ENCODE data around the gene GRK1. TPM values are rescaled to one million over a fixed set of nuclear protein-coding genes. Genes with fewer than 3 reads are reported as not detected.
"Not testable (repeated sequence)": the region's sequence is repeated elsewhere in the genome, so short reads cannot be mapped to it uniquely, and the experiment has no call there.

GRK1 gene
- total RNA-seq, 1 donor from 2014 or later = not detected

DNA sequence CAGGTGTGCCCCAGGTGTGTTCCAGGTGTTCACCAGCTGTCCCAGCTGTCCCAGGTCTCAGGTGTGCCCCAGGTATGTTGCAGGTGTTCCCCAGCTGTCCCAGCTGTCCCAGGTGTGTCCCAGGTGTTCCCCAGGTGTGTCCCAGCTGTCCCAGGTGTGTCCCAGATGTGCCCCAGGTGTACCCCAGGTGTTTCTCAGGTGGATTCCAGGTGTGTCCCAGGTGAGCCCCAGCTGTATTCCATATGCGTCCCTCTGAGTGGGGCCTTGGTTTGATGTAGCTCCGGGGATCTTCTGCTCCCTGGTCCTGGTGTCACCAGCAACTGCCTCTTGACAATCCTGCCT is 719 bp upstream of the GRK1 start:
- DNase-seq = no peak

DNA sequence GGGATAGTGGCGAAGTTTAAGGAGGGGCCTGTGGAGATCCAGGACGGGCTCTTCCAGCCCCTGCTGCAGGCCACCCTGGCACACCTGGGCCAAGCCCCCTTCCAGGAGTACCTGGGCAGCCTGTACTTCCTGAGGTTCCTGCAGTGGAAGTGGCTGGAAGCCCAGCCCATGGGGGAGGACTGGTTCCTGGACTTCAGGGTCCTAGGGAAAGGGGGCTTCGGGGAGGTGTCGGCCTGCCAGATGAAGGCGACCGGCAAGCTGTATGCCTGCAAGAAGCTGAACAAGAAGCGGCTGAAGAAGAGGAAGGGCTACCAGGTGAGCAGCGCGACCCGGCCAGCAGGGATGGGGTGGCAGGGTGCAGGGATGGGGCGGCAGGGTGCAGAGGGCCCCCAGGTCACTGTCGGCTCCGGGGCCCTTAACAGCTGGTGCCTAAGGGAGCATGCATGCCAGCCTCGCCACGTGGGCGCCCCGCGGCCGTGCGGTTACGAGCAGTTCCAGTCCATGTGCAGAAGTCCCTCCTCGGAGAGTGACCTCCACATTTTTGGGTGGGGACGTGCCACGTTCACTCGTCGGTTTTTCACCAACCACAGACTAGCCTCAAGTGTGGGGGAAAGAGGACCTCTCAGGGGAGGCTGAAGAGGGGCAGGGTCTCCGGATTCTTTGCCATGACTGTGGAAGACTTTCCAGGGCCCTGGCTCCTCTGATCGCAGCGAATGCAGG is 912 bp downstream of the GRK1 start:
- DNase-seq = no peak

DNA sequence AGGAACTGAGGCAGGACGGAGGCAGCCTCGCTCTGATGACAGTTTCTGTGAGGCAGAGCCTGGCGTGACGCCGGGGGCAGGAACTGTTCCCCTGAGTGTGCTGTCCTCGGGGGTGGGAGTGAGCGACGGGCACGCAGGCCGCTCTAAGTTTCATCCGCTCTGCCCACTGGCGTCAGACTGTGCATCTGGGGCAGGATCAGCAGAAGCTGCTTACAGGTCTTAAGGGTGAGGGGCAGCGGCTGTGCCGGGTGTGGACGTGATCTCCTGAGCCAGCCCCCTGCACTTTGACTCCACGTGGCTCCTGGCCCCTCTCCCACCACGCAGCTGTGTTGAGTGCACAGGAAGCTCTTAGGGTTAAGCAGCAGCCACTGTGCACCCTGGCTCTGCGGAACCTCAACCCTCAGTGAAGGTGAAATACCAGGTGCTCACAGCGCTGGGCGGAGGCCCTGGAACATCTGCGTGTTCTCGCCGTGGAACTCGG is 1.5 kb downstream of the GRK1 start:
- no peak for DNase-seq

DNA sequence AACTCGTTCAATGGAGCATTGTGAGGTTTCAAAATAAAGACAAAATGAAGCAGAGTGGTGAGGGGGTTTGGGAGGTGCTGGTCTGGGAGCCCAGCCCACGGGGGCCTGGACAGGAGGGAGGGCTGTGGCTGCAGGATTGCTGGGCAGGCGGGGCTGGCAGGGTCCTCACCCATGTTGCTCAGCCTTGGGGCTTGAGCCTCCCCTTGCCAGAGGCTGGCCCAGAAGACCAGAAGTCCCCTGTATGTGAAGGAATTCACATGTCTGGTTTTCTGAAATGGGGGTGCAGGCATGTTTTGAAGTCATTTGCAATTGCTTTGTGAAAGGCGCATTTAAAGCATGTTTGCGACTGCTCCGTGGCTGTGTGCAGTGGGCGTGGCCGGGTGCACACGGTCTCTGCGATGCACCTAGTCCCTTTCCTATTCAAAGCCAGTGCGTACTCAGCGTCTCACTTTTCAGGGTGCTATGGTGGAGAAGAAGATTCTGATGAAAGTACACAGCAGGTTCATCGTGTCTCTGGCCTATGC is 2.3 kb downstream of the GRK1 start:
- no peak for DNase-seq

DNA sequence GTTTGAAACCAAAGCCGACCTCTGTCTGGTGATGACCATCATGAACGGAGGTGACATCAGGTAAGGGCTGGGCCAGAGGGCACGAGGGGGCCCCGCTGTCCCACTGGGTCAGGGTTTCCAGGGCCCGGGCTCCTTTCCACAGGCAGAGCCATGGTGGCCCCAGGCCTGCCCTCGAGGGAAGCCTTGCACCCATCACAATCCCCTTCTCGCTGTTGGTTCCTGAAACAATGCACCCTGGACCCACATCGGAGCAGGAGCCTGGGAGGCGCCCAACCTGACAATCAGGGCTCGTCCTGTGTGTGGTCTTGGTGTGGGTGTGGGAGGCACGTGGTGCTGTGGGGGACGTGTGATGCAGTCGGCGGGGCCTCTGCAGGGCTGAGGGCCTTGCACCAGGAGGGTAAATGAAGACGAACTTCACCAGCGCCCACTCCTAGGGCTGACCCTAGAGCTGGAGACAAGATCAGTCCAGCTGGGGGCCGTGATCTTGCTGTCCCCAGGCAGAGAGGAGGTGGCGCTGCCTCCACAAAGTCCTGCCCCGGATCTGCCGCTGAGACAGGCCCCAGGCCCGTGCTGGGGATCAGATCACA is 2.8 kb downstream of the GRK1 start:
- DNase-seq = no peak

DNA sequence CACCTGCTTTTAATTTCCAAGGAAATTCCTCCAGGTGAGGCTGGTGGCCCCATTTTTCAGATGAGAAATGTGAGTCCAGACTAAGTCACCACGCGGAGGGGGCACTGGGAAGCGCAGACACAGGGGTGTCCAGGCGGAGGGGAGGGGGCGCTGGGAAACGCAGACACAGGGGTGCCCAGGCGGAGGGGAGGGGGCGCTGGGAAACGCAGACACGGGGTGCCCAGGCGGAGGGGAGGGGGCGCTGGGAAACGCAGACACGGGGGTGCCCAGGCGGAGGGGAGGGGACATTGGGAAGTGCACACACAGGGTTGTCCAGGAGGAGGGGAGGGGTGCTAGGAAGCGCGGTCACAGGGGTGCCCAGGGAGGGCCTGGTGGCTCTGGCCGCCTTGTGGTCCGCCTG is 3.5 kb downstream of the GRK1 start:
- no peak for DNase-seq

DNA sequence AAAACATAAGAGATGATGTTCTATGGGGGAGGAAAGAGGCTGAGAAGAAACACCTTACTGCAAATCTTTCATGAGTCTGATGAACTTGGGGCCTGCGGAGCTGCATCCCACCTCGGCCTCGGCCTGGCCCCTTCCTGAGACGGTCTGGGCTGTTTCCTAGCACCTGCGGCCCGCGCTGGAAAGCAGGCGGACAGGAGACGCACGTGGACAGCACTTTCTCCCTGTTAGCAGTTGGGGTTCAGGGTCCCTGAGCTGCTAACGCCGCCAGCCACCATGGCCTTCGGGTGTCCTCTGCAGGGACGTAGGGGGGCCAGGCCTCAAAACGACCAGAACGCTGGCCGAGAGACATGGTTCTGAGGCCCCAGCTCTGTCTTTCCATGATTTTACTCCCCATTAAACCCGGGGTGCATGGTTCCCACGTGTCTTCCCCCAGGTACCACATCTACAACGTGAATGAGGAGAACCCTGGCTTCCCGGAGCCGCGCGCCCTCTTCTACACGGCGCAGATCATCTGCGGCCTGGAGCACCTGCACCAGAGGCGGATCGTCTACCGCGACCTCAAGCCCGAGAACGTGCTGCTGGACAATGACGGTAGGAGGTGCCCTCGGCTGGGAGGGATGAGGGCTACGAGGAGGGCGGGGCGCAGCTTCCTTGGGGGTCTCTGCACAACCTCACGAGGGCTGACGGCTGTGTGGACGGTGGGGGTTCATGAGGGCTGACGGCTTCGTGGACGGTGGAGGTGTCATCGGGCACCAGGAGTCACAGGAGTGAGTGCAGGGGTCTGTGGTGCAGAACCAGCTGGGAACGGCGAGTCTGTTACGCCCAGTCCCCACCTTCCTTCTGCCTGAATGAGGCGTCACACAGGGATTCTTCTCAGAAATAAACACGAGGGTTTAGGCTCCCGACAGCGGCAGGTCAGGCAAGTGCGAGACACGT is 4.3 kb downstream of the GRK1 start:
- no peak for DNase-seq

DNA sequence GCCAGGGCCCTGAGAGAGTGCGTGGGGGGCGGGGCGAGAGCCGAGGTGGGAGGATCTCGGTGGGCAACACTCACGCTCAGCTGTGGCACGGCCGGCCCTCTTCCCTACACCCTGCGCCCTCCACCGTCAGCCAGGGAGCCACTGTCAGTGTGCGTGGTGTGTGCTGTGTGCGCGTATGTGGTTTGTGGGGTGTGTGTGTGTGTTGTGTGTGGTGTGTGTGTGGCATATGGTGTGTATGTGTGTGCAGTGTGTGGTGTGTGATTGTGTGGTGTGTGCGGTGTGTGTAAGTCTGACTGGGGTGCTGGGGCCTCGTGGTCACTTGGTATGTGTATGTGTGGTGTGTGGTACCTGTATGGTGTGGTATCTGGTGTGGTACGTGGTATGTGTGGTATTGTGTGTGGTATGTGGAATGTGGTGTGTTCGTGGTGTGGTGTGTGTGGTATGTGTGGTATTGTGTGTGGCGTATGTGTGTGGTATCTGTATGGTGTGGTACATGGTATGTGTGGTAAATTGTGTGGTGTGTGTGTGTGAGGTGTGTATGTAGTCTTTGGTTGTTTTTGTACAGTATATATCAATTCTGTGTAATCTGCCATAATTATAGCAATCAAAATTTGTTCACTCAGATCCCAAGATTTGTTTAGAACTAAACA is 5.1 kb downstream of the GRK1 start:
- DNase-seq = no peak

DNA sequence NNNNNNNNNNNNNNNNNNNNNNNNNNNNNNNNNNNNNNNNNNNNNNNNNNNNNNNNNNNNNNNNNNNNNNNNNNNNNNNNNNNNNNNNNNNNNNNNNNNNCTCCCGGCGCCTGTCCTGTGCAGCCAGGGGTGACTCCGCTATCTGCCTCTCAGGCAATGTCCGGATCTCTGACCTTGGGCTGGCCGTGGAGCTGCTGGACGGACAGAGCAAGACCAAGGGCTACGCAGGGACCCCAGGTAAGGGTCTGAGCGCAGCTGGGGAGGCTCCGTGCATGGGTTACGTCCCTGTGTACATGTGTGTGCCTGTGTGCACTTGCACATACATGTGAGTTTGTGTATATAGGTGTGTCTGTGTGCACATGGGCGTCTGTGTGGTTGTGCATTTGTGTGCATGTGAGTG is 55.9 kb downstream of the GRK1 start:
- no peak for DNase-seq

DNA sequence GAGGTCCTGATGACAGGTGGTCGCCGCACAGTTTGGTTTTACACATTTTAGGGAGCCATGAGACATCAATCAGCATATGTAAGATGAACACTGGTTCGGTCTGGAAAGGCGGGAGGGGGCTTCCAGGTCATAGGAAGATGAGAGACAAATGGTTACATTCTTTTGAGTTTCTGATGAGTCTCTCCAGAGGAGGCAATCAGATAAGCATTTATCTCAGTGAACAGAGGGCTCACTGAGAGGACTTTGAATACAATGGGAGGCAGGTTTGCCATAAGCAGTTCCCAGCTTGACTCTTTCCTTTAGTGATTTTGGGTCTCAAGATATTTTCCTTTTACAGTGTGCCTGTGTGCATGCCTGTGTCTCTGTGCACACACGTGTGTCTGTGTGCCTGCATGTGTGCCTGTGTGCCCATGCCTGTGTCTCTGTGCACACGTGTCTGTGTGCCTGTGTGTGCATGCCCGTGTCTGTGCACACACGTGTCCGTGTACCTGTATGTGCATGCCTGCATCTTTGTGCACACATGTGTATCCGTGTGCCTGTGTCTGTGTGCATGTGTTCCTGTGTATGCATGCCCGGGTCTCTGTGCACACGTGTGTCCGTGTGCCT is 56.5 kb downstream of the GRK1 start:
- no peak for DNase-seq

DNA sequence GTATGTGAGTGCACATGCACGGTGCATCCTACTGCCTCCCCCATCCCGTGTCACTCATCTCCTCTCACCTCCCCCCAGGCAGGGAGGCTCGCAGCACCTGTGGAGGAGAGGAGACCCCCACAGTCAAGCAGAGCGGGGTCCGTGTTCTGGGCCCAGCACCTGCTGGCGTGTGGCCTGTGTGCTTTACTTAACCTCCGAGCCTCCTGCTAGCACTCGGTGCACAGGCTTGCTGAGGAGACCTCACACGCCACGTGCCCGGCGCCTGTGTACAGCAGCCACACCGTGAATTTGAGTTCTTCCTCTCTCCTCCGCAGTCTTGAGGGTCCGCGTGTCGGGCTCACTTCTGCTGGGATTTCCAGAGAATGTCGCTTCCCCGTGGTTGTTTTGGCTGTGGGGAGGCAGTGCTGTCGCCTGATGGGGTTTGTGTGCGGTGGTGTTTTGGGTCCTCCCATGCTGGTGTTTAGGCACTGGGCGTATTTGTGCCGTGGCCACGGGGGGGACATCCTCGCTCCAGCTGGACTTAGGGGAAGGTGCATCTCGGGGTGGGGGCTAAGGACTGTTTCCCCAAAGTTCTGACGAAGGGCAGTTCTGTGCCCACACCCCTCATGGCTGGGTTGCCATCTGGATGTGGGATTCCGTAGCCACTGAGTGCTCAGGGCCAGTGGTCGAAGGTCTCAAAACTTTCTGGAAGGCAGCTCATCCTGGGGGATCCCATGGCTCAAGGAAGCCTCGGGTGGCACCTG is 57.2 kb downstream of the GRK1 start:
- DNase-seq = no peak

DNA sequence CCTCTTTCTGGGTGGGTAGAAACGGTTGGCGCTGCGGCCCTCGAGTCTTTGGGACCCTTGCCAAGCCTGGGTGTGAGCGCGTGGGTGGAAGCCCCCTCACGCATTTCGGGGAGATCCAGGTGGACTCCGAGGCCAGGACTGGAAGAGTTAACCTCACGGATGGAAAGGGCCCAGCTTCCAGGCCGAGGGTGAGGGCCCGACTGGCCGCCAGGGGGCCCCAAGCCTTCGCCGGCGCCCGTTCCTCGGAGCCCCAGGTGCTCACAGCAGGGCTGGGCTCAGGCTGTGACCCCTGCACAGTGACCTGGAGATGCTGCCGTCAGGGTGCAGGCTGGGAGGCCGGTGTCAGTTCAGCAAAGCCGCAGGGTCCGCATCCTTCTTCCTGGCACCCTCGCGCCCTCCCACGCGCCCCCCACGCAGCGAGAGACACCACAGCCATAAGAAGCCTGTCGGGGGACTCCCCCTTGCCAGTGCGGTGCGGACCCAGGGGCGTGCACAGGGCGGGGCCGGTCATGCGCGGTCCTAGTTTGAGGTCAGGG is 57.8 kb downstream of the GRK1 start:
- DNase-seq = peak; percentile 81

DNA sequence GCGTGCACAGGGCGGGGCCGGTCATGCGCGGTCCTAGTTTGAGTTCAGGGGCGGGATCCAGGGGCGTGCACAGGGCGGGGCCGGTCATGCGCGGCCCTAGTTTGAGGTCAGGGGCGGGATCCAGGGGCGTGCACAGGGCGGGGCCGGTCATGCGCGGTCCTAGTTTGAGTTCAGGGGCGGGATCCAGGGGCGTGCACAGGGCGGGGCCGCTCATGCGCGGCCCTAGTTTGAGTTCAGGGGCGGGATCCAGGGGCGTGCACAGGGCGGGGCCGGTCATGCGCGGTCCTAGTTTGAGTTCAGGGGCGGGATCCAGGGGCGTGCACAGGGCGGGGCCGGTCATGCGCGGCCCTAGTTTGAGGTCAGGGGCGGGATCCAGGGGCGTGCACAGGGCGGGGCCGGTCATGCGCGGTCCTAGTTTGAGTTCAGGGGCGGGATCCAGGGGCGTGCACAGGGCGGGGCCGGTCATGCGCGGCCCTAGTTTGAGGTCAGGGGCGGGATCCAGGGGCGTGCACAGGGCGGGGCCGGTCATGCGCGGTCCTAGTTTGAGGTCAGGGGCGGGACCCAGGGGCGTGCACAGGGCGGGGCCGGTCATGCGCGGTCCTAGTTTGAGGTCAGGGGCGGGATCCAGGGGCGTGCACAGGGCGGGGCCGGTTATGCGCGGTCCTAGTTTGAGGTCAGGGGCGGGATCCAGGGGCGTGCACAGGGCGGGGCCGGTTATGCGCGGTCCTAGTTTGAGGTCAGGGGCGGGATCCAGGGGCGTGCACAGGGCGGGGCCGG is 58.5 kb downstream of the GRK1 start:
- not testable (repeated sequence) for DNase-seq

DNA sequence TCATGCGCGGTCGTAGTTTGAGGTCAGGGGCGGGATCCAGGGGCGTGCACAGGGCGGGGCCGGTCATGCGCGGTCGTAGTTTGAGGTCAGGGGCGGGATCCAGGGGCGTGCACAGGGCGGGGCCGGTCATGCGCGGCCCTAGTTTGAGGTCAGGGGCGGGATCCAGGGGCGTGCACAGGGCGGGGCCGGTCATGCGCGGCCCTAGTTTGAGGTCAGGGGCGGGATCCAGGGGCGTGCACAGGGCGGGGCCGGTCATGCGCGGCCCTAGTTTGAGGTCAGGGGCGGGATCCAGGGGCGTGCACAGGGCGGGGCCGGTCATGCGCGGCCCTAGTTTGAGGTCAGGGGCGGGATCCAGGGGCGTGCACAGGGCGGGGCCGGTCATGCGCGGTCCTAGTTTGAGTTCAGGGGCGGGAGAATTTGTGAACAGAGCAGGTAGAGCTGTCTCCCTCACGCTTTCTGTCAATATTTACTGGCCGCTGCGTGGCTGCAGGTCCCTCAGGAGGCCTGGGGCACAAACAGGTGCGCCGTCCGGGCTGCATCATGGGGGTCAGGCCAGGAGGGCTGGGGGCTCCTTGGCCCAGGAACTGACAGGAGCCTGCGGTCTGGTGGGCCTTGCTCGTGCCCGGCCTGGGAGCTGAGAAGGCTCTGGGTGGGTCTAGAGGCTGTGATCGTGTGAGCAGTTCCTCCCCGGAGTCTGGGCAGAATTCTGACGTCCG is 59.2 kb downstream of the GRK1 start:
- DNase-seq = not testable (repeated sequence)

DNA sequence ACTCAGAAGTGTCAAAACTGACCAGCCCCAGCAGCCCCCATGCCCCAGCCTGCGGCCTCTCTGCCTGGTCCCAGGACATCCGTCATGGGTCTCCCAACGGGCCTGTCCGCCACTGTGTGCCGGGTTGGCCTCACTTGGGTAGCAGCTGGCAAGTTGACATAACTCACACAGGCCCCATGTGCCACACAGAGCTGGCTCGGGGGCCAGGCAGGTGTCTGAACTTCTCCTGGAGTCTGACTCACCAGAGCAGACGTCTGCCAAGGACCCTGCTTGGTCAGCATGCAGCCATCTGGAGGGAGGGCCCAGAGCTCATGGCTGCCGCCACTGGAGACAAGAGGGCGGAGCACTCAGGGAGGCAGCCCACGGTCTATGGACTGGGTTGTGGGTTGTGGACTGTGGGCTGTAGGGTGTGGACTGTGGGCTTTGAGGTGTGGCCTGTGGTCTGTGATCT is 60.0 kb downstream of the GRK1 start:
- DNase-seq = peak; percentile 41

DNA sequence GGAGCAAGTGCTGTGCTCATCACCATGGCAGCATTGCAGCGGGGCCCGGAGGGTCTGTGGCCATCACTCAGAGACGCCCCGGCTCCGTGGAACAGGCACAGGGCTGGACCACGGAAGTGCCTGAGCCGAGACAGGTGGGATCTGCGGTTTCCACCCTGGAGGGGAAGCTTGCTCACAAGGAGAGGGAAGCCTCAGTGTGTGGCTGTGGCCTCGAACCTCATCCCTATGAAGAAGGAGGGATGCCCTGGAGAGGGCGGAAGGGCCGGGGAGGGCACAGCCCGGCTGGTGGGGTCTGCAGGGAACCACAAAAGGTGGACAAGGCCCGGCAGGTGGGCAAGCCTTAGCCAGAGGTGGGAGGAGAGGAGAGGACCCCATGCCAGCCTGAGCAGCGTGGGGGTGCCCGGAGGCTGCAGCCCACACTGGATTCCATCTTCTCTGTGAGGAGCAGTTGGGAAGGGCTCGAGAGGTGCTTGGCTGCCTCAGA is 61.6 kb downstream of the GRK1 start:
- no peak for DNase-seq

DNA sequence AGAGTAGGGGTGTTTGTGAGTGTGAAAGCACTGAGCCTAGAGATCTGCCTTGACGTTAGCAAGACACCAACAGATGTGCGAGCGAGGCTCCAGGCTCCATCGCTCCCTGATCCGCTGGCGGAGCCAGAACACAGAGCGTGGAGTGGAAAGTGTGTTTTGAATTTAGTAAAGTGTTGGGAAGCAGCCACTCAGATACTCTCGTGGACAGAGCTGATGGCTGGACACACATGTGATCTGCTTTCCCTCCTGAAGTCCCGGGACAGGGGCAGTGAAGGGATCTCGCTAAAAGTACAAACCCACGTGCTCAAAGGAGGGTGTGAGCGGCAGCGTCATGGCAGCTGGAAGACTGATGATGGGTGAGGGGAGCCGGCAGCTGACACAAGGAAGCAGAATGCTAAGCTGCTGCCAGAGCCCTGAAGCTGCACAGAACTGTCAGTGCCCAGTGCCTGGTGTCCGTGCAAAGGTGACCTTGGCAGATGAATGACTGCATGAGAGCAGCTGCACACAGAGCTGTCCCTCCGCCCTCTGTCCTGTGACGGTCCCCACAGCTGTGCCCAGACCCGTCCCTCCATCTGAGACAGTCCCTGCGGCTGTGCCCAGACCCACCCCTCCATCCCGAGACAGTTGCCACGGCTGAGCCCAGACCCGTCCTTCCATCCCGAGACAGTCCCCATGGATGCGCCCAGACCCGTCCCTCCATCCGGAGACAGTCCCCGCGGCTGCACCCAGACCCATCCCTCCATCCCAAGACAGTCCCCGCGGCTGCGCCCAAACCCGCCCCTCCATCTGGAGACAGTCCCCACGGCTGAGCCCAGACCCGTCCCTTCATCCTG is 62.4 kb downstream of the GRK1 start:
- DNase-seq = no peak

DNA sequence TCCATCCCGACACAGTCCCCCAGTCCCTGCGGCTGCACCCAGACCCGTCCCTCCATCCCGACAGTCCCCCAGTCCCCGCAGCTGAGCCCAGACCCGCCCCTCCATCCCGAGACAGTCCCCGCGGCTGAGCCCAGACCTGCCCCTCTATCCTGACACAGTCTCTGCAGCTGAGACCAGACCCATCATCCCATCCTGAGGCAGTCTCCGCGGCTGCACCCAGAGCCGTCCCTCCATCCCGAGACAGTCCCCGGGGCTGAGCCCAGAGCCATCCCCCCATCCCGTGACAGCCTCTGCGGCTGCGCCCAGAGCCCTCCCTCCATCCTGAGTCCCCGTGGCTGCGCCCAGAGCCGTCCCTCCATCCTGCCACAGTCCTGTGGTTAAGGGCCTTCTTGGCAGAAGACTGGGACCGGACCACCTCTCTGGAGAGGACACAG is 63.3 kb downstream of the GRK1 start:
- no peak for DNase-seq

DNA sequence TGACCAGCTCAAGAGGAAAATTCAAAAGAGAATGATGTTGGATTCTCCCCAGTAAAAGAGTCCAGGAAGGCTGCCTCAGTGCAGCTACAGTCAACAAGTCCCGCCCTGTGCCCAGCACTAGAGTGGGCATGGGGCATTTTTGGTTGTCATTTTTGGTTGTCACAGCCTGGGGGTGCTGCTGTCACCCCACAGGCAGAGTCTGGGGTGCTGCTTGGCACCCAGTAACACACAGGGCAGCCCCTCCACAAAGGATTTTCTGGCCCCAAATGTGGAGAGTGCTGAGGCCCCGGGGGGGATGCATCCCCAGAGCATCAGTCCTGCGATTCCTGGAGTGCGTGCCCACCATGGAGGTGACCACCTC is 63.8 kb downstream of the GRK1 start:
- DNase-seq = no peak
